Osteocyte (in vitro differentiated cells): ENCODE data around the gene AKT2. TPM values are rescaled to one million over a fixed set of nuclear protein-coding genes. Genes with fewer than 3 reads are reported as not detected.

Experiments
- DNase-seq: peaks from one replicate; pipeline ENCODE4 v3.0.0; 2021; ENCODE audit warnings: mixed read lengths; ENCODE audit not compliant: unreplicated experiment; ENCODE audit errors: extremely low spot score
- H3K27ac Mint-ChIP-seq: one replicate; pipeline ENCODE4 v1.8.0; 2021; ENCODE audit warnings: mild to moderate bottlenecking, mixed read lengths; ENCODE audit not compliant: unreplicated experiment
- H3K27me3 Mint-ChIP-seq: one replicate; pipeline ENCODE4 v1.8.0; 2021; ENCODE audit warnings: mixed read lengths; ENCODE audit not compliant: unreplicated experiment
- H3K36me3 Mint-ChIP-seq: one replicate; pipeline ENCODE4 v1.8.0; 2021; ENCODE audit warnings: mixed read lengths; ENCODE audit not compliant: unreplicated experiment
- H3K4me1 Mint-ChIP-seq: one replicate; pipeline ENCODE4 v1.8.0; 2021; ENCODE audit warnings: mixed read lengths; ENCODE audit not compliant: unreplicated experiment
- H3K4me3 Mint-ChIP-seq: one replicate; pipeline ENCODE4 v1.8.0; 2021; ENCODE audit warnings: mild to moderate bottlenecking, moderate library complexity, mixed read lengths; ENCODE audit not compliant: unreplicated experiment
- H3K9me3 Mint-ChIP-seq: one replicate; pipeline ENCODE4 v1.8.0; 2021; ENCODE audit warnings: mixed read lengths; ENCODE audit not compliant: unreplicated experiment
- CTCF ChIP-seq: fragments of 200-600 bp; sonication (generic); IDR thresholded peaks from 2 replicates; pipeline ENCODE4 v1.5.0; 2021; ENCODE audit warnings: antibody characterized with exemption, mild to moderate bottlenecking, moderate library complexity
- total RNA-seq: library from RNA; stranded (reverse); gene quantifications from 2 replicates; pipeline ENCODE4 v1.2.1, GENCODE V29; 2021

AKT2 gene
- total RNA-seq, 1 donor from 2014 or later: 152 TPM

DNA sequence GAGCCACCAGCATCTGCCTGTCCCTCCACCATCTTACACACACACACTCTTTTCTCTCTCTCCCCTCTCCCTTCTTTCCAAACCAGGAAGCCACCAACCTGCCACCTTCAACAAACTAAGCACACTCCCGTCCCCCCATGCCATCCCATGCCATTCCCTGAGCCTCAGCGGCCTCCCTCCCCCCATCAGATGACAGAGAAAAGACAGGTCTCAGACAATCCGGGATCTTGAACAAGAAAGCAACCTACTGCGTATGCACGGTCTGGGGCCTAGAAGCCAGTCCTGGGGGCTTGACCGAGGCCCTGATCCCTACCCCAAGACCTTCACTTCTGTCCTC is 19.4 kb downstream of the AKT2 start:
- no peak for DNase-seq
- Mint-ChIP-seq H3K4me1 (peaks cover 6% of the 10 kb centered on the region), H3K27me3 (no peaks in the 10 kb centered on the region), H3K36me3 (peaks cover 7% of the 10 kb centered on the region), H3K27ac (no peak overlapping the region), H3K4me3 (no peak overlapping the region), H3K9me3 (no peaks in the 10 kb centered on the region)
- TF ChIP-seq CTCF: no peak

DNA sequence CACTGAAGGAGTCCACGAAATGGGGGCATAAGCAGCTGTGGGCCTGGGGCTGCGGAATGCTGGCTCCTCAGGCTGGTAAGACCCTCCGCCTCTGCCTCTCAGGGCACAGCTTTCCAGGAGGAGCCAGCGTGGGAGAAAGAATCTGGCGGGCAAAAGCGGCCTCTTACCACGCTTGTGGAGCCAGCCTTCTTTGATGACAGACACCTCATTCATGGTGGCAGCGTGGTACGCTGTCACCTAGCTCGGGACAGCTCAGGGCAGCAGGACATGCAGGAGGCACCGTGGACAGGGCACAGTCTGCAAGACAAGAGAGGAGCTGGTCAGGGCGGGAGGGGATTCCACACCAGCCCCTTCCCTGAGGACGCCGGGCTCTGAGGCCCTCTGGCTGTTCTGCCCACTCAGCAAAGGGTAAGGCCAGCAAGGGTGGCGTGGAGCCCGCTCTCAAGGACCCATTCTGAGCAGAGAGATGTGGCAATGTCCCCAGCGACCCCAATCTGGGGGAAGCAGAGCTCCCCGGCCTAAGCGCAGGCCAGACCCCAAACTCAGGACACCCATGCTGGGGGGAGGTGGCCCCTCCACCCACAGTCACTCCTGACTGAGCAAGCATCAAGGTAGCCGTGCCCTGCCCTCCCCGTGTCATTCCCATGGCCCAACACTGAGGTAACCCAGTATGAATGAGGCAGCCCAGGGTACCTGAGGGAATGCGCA is 19.9 kb downstream of the AKT2 start:
- no peak for TF ChIP-seq CTCF
- Mint-ChIP-seq H3K36me3 (peaks cover 7% of the 10 kb centered on the region), H3K9me3 (no peaks in the 10 kb centered on the region), H3K4me1 (peaks cover 6% of the 10 kb centered on the region), H3K27ac (no peak overlapping the region), H3K27me3 (no peaks in the 10 kb centered on the region), H3K4me3 (no peak overlapping the region)
- no peak for DNase-seq

DNA sequence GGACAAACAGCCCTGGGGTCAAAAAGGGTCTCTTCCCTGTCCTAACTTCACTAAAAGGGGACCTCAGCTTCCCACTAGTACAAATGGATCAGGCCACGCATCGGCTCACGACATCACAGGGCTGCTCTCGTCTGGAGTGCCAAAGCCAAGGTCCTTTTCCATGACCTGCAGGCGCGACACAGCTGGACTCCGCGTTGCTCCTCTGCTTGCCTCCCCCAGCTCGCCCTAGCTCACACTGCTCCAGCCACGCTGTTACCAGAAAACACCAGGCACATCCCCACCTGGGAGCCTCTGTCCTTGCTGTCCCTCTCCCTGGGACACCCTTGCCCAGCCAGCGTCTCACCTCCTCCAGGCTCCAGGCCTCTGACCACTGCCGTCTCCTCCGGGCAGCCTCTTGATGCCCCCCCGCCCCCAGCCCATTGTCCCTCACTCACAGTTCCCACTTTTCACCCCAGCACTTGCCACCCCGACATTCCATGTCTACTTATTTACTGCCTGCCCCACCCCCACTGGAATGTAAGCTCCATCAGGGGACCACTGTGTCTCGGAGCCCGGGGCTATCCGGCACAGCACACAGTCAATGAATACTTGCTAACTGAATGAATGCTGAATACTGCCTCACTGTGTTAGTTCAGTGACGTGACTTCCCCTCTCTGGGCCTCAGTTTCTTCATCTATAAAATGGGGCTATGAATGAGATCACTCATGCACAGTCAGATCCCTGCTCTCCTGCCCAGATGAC is 20.7 kb downstream of the AKT2 start:
- Mint-ChIP-seq H3K4me3 (no peak overlapping the region), H3K36me3 (peaks cover 7% of the 10 kb centered on the region), H3K9me3 (no peaks in the 10 kb centered on the region), H3K27ac (no peak overlapping the region), H3K4me1 (peaks cover 6% of the 10 kb centered on the region), H3K27me3 (no peaks in the 10 kb centered on the region)
- no peak for TF ChIP-seq CTCF
- DNase-seq: no peak

DNA sequence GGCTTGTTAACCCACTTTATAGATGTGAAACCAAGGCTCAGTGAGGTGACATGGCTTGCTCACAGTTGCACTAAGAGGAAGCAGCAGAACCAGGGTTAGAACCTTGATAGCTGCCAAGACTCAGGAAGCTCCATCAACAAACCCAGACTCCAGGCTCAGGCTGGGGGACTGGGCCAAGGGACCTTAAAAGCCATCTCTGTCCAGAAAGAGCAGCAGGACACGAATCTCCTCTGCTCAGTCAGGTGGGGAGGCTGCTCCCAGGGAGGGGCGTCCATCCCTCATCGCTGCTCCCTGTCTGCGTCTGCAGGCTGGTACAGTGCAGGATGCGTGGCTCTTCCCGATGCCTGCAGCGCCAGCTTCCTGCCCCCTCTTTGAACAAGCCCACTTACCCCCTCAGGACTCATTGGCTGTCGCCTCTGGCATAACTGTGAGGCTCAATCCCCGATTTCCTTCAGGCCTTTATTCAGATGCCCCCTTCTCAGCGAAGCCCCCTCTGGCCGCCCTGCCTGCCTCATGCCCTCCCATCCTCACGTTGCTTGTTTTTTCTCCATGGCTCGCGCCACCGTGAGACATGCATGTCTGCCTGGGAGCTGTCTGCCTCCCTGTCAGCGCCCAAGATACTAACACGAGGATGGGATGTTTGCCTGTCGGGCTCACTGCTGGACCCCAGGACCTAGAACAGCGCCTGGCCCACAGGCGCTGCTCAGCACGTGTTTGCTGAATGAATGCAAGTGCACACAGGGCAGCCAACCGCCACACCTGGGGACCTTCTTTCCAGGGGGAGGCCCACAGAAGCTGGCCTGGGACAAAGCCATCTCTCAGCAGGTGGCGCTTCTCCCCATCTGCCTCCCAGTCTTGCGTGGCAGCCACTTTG is 21.5 kb downstream of the AKT2 start:
- peaks cover 6% of the 10 kb centered on the region for H3K4me1 Mint-ChIP-seq
- no peak for DNase-seq
- peaks cover 7% of the 10 kb centered on the region for H3K36me3 Mint-ChIP-seq
- no peaks in the 10 kb centered on the region for H3K9me3 Mint-ChIP-seq
- no peak overlapping the region for H3K4me3 Mint-ChIP-seq
- H3K27me3 Mint-ChIP-seq: no peaks in the 10 kb centered on the region
- H3K27ac Mint-ChIP-seq: no peak overlapping the region
- no peak for TF ChIP-seq CTCF

DNA sequence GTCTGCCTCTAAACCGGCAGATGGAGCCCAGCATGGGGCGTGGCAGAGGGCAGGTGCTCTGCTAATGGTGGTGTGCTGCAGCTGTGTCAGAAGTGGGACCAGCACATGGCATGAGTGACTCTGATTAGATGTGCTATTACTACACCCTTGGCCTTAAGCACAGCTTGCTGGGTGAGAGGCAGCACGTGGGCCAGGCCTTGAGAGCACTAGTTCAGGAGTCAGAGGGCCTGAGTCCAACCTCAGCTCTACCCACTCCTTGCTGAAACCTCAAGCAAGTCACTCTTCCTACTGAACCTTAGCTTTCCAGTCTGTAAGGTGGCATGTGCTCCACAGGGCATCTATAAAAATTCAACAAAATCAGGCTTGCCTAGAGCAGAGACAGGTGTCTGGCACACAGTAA is 22.7 kb downstream of the AKT2 start:
- no peak overlapping the region for H3K4me3 Mint-ChIP-seq
- no peaks in the 10 kb centered on the region for H3K27me3 Mint-ChIP-seq
- TF ChIP-seq CTCF: no peak
- peaks cover 5% of the 10 kb centered on the region for H3K4me1 Mint-ChIP-seq
- H3K27ac Mint-ChIP-seq: no peak overlapping the region
- no peaks in the 10 kb centered on the region for H3K9me3 Mint-ChIP-seq
- DNase-seq: no peak
- H3K36me3 Mint-ChIP-seq: peaks cover 7% of the 10 kb centered on the region
